Dendritic cell treated with granulocyte-macrophage colony-stimulating factor and Interleukin-4, amounts not matched to agents 40 ng/mL and 50 ng/mL, for 4 days (primary cell): ENCODE results near the gene PEX1.

Experiments used
- H3K27ac Mint-ChIP-seq: one replicate; pipeline ENCODE4 v1.8.0; 2022; ENCODE audit warnings: mild to moderate bottlenecking, mixed read lengths
- H3K27me3 Mint-ChIP-seq: one replicate; pipeline ENCODE4 v1.8.0; 2022; ENCODE audit warnings: mild to moderate bottlenecking, mixed read lengths
- H3K36me3 Mint-ChIP-seq: one replicate; pipeline ENCODE4 v1.8.0; 2022; ENCODE audit warnings: low read depth, mixed read lengths
- H3K4me1 Mint-ChIP-seq: one replicate; pipeline ENCODE4 v1.8.0; 2022; ENCODE audit warnings: low read depth, mixed read lengths
- H3K4me3 Mint-ChIP-seq: one replicate; pipeline ENCODE4 v1.8.0; 2022; ENCODE audit warnings: mild to moderate bottlenecking, moderate library complexity, mixed read lengths
- H3K9me3 Mint-ChIP-seq: one replicate; pipeline ENCODE4 v1.8.0; 2022; ENCODE audit warnings: mixed read lengths
- intact Hi-C: fragments of 100-400 bp; cut with micrococcal nuclease; formaldehyde crosslinking; loops from one replicate; pipeline ENCODE4 v1.15.0; 2022

Gene PEX1

DNA sequence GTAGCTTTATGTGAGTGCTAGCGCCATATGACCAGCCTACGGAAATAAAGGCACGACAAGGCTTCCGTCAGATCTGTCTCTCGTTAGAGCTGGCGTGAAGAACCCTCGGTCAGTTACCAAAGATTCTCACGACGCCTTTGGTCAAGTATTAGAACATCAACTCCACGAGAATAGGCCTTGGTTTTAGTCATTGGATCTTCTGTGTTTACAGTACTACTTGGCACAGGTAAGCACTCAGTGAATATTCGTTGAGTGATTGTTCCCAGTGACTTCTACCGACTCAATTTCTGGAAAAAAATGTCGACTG is 591 bp upstream of the PEX1 start:
- Mint-ChIP-seq H3K36me3 (peaks cover 55% of the 10 kb centered on the region), H3K27me3 (no peaks in the 10 kb centered on the region), H3K4me1 (peaks cover 20% of the 10 kb centered on the region), H3K9me3 (no peaks in the 10 kb centered on the region), H3K27ac (peak overlapping the region; percentile 88), H3K4me3 (peak overlapping the region; percentile 88)
- intact Hi-C loops: loop anchor here (1.0 to 10.0 kb wide), 5 partner anchors 61 to 1026 kb away; partner anchors contain the start of genes ANKIB1, CYP51A1, FAM133B and GATAD1

DNA sequence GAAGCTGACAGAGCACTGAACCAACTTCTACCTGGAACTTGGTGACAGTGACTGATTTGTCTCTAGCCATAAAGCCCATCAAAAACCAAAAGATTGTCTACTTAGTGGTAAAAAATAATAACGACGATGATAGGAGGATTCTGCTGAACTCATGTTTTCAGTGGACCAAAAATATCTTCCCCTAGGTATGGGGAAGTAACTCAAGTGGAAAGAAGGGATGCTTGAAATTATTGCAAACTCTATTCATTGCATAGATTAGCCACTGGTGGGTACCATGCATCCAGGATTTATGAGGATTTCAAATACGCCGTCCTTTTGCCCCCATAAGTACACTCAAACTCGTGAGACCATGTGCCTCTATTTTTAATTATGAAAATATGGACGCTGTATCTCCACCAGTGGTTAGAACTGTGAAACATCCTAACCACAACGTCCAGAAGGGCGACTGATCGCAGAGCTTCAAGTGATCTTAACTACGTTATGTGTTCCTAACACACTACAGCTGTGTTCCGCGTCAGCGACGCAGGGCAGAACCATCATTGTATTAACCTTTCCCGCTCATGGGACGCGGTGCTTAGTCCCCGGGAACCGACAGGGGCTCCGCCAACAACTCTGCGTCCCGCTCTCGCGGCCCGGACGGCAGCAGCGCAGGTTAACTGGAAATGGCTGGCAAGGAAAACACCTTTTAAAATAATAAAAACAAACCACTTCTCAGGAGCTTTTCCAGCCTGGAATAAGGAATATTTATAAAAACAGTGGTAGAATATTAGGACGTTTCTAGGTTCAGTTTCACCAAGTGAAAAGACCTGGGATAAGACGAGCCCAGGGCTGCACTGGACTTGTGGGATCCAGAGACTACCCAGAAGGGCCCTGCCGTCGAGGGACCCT is 776 bp downstream of the PEX1 start:
- H3K4me3 Mint-ChIP-seq: peak overlapping the region; percentile 88
- H3K36me3 Mint-ChIP-seq: peaks cover 41% of the 10 kb centered on the region
- peaks cover 20% of the 10 kb centered on the region for H3K4me1 Mint-ChIP-seq
- peak overlapping the region; percentile 88 for H3K27ac Mint-ChIP-seq
- H3K27me3 Mint-ChIP-seq: no peaks in the 10 kb centered on the region
- H3K9me3 Mint-ChIP-seq: no peaks in the 10 kb centered on the region
- intact Hi-C loops: loop anchor here (1.0 to 10.0 kb wide), 5 partner anchors 63 to 1027 kb away; partner anchors contain the start of genes ANKIB1, CYP51A1, FAM133B and GATAD1

DNA sequence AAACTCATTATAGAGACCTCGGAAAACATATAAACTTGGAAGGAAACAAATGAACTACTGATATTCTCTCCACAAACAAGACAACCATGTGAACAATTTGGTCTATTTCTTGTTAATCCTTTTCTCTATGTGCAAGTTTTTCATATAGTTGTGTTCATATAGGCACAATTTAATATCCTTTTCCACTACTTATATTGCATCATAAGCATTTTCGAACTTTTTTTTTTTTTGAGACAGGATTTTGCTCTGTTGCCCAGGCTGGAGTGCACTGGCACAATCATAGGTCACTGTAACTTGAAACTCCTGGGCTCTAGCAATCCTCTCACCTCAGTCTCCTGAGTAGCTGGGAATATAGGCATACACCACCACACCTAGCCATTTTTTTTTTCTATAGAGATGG is 5.2 kb downstream of the PEX1 start:
- Mint-ChIP-seq H3K27ac (no peak overlapping the region), H3K27me3 (no peaks in the 10 kb centered on the region), H3K4me1 (peaks cover 26% of the 10 kb centered on the region), H3K9me3 (no peaks in the 10 kb centered on the region), H3K36me3 (peaks cover 10% of the 10 kb centered on the region), H3K4me3 (no peak overlapping the region)
- intact Hi-C loops: loop anchor here (10.0 kb wide), 1 partner anchor 1032 kb away; no protein-coding TSS in a partner anchor

DNA sequence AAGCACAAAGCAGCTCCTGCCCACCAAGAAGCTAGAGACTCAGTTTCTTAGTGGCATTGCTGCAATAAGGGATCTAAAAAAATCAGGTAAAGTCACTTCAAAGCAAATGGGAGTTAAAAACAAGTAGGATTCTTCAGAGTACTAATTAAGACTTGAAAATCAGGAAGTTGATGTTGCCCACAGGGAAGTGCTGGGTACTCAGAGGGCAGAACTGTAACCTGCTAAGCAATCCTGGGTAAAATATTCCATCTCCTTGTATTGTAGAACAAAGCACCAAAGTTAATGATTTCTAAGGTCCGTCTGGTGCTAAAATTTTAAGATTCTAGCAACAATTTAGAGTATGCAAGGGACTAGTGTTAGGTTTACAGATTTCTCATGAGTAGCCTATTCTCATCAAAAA is 8.3 kb downstream of the PEX1 start:
- Mint-ChIP-seq H3K36me3 (peaks cover 36% of the 10 kb centered on the region), H3K27ac (no peak overlapping the region), H3K9me3 (no peaks in the 10 kb centered on the region), H3K4me1 (peaks cover 11% of the 10 kb centered on the region), H3K4me3 (no peak overlapping the region), H3K27me3 (no peaks in the 10 kb centered on the region)
- intact Hi-C loops: loop anchor here (10.0 kb wide), 1 partner anchor 1035 kb away; no protein-coding TSS in a partner anchor

DNA sequence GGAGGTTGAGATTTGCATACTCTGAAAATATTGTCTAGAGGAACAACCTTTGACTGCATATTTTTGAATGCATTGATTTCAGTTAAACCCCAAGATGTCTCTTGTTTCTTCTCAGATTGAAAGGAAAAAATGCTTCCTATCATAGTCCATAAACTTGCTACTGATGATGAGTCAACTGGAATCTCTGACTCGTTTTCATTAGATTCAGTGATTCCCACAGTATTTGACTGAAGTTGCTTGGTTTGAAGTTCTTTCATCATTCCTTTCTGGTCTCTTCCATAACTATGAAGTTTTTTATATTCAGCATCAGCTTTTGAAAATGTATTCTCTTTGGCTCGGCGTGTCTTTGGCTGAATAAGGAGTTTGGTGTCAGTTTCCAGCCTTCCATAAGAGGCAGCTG is 10.7 kb downstream of the PEX1 start:
- Mint-ChIP-seq H3K27me3 (no peaks in the 10 kb centered on the region), H3K27ac (no peak overlapping the region), H3K9me3 (no peaks in the 10 kb centered on the region), H3K4me3 (no peak overlapping the region), H3K4me1 (peaks cover 11% of the 10 kb centered on the region), H3K36me3 (peaks cover 42% of the 10 kb centered on the region)
- intact Hi-C loops: no loop called here

DNA sequence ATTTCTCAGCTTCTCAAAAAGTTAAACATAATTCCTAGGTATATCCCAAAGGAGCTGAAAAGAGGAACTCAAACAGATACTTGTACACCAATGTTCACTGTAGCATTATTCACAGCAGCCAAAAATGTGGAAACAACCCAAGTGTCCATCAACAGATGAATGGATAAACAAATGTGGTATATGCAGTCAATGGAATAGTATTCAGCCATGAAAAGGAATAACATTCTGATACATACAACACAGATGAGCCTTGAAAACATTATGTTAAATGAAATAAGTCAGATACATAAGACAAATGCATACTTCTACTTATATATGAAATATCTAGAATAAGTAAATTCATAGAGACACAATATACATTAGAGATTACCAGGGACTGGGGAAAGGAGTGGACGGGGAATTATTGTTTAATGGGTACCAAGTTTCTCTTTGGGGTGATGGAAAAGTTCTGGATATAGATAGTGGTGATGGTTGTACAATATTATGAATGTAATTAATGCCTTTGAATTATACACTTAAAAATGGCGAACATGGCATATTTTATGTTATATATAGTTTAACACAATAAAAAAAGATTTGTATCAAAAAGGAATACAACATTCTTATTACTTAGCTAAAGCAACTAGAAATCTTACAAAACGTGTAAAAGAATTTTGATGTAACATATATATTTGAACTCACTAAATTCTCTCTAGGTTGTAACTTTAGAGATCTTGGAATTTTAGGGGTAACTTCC is 15.0 kb downstream of the PEX1 start:
- Mint-ChIP-seq H3K4me3 (no peak overlapping the region), H3K9me3 (no peaks in the 10 kb centered on the region), H3K36me3 (peaks cover 45% of the 10 kb centered on the region), H3K4me1 (no peaks in the 10 kb centered on the region), H3K27ac (no peak overlapping the region), H3K27me3 (no peaks in the 10 kb centered on the region)
- intact Hi-C loops: no loop called here

DNA sequence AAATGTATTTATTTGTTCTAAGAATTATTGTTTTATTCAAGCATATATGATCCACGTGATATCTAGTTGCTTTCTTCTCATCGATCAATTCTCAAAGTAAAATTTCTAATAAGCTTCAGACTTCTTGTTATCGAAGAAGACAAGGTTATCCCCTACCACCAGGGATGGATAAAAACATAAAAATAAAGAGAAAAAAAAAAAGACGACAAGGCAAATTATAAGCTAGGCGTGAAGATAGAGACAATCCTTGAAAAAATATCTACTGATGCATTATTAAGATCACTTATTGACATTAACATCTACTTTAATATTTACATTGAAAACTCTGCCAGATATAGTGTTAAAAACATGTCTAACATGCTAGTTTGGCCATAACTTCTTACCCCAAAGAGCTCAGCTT is 19.4 kb downstream of the PEX1 start:
- Mint-ChIP-seq H3K4me3 (no peak overlapping the region), H3K27me3 (no peaks in the 10 kb centered on the region), H3K4me1 (no peaks in the 10 kb centered on the region), H3K9me3 (no peaks in the 10 kb centered on the region), H3K27ac (no peak overlapping the region), H3K36me3 (peaks cover 38% of the 10 kb centered on the region)
- intact Hi-C loops: no loop called here

DNA sequence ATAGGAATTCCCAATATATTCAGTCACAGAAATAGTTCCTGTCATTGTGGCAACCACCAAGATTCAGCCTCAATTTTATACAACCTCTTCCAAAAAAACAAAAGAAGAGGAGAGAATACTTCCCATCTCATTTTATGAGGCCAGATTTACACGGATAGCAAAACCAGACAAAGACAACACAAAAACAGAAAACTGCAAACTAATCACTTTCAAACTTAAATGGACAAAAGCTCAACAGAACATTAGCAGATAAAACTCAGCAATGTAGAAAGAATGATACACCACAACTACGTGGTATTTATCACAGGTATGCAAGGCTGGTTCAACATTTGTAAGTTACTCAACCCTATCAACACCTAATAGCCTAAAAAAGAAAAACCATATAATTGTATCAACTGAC is 22.0 kb downstream of the PEX1 start:
- intact Hi-C loops: no loop called here
- Mint-ChIP-seq H3K4me3 (no peak overlapping the region), H3K27me3 (no peaks in the 10 kb centered on the region), H3K9me3 (no peaks in the 10 kb centered on the region), H3K27ac (no peak overlapping the region), H3K4me1 (no peaks in the 10 kb centered on the region), H3K36me3 (peaks cover 44% of the 10 kb centered on the region)

DNA sequence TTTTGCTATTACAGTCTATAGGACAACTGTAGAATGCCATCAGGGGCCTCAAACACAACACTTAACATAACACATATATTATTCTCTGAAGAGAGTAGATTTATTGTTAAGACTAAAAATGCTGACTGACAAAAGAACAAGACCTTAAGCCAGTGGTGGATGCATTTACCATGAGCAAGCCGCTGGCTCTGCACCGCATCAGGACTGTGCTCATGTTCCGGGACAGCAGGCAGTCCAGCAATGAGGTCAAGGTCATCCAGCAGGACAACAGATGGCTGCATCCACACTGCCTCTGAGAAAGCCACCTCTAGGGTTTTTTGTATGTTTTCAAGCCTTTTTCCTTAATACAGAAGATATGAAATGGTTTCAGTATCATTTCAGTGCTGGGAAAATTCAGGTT is 23.8 kb downstream of the PEX1 start:
- intact Hi-C loops: no loop called here
- H3K4me1 Mint-ChIP-seq: no peaks in the 10 kb centered on the region

DNA sequence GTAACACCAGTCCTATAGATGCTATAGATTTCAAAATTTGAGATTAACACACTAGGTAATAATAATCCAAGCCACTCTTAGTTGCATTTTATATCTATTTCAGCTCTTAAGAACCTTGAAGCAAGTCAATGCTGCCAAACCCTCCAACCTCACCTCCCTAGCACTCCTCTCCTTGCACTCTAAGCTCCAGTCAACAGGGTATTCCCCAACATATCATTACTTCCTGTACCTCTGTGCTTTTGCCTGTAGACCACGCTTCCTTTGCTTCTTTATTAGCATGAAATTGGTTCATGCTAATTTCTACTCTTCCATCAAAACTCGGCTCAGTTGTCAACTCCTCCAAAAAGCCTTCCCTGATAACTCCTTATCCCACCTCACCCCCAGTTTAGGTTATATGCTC is 24.6 kb downstream of the PEX1 start:
- peaks cover 64% of the 10 kb centered on the region for H3K36me3 Mint-ChIP-seq
- no peaks in the 10 kb centered on the region for H3K27me3 Mint-ChIP-seq
- H3K9me3 Mint-ChIP-seq: no peaks in the 10 kb centered on the region
- H3K27ac Mint-ChIP-seq: no peak overlapping the region
- H3K4me3 Mint-ChIP-seq: no peak overlapping the region
- intact Hi-C loops: no loop called here
- H3K4me1 Mint-ChIP-seq: no peaks in the 10 kb centered on the region

More for the DNA sequence above, 23.8 kb downstream of the PEX1 start:
- no peak overlapping the region for H3K4me3 Mint-ChIP-seq
- H3K27me3 Mint-ChIP-seq: no peaks in the 10 kb centered on the region
- H3K9me3 Mint-ChIP-seq: no peaks in the 10 kb centered on the region
- no peak overlapping the region for H3K27ac Mint-ChIP-seq
- peaks cover 56% of the 10 kb centered on the region for H3K36me3 Mint-ChIP-seq

DNA sequence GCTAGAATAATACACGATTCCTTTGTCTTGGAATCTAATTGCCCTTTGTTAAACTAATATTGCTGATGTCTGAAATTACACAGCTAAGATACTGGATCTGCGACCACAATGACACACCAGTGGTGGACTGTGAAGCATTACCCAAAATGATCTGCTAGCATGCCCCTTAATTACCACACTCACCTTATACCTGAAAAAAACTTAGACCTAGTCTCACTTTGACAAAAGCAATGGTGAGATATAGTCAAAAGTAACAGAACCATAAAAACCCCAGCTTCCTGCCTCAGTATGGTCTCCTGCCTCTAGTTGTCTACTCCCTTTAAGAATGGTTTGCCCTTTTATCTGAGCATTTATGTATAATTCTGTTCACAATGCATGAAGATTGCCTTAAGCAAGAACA is 29.8 kb downstream of the PEX1 start:
- no peaks in the 10 kb centered on the region for H3K27me3 Mint-ChIP-seq

DNA sequence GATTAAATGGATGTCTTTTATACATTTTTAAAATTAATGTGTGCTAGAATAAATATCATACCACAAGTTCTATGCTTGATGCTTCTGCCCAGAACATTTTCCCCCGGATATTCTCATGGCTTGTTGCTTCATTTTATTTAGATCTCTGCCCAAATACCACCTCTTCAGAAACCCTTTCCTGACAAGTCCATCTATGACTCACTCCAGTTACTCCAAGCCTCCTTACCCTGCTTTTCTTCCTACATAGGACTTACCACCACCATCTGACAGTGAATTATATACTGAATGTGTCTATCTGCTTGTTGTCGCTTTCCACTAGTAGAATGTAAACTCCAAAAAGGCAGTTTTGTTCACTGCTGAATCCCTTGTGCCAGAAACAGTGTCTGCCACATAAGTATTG is 31.4 kb downstream of the PEX1 start:
- intact Hi-C loops: loop anchor here (10.0 kb wide), 1 partner anchor 78 kb away; no protein-coding TSS in a partner anchor

More for the DNA sequence above, 29.8 kb downstream of the PEX1 start:
- Mint-ChIP-seq H3K27ac (no peak overlapping the region), H3K4me1 (no peaks in the 10 kb centered on the region), H3K36me3 (peaks cover 67% of the 10 kb centered on the region), H3K4me3 (no peak overlapping the region), H3K9me3 (no peaks in the 10 kb centered on the region)
- intact Hi-C loops: loop anchor here (10.0 kb wide), 1 partner anchor 76 kb away; no protein-coding TSS in a partner anchor

DNA sequence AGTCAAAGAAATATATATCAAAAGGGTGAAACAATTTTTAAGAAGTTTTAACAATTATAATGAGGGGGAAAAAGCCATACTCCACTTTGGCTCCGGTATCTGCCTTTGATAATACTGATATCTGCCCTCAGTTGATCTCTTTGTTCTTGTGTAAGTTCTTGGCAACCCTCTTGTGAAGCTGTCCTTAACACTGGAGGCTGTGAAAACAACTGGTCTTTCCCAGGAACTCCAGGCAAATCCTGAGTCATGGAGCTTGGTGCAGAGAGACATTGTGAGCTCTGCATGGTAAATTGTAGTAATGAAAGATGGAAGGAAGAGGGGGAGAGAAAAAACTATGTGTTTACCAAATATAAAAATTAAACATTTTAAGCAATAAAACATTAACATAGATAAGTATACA is 38.7 kb downstream of the PEX1 start:
- intact Hi-C loops: loop anchor here (10.0 kb wide), 1 partner anchor 85 kb away; no protein-coding TSS in a partner anchor
- Mint-ChIP-seq H3K36me3 (peaks cover 59% of the 10 kb centered on the region), H3K9me3 (no peaks in the 10 kb centered on the region), H3K27me3 (no peaks in the 10 kb centered on the region), H3K4me3 (no peak overlapping the region), H3K27ac (no peak overlapping the region), H3K4me1 (no peaks in the 10 kb centered on the region)

More for the DNA sequence above, 31.4 kb downstream of the PEX1 start:
- Mint-ChIP-seq H3K4me3 (no peak overlapping the region), H3K27ac (no peak overlapping the region), H3K4me1 (no peaks in the 10 kb centered on the region), H3K36me3 (peaks cover 71% of the 10 kb centered on the region), H3K9me3 (no peaks in the 10 kb centered on the region), H3K27me3 (no peaks in the 10 kb centered on the region)

DNA sequence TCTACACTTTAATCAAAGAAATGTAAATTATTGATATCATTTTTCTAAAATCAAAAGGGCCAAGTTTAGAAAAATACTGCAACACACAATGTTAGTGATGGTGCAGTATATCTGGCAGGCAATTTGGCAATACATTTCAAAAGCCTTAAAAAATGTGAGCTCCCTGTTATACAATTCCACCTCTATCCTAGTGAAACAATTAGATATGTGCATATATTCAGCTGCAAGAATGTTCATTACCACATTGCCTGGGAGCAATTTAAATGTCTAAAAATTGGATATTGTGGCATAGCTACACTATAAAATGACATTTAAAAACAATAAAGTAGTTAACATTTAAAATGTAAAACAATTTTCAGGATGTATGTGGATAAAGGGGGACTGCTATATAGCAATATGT is 40.5 kb downstream of the PEX1 start:
- no peaks in the 10 kb centered on the region for H3K4me1 Mint-ChIP-seq
- H3K36me3 Mint-ChIP-seq: peaks cover 50% of the 10 kb centered on the region
- no peak overlapping the region for H3K4me3 Mint-ChIP-seq
- no peak overlapping the region for H3K27ac Mint-ChIP-seq
- H3K9me3 Mint-ChIP-seq: no peaks in the 10 kb centered on the region
- intact Hi-C loops: no loop called here
- no peaks in the 10 kb centered on the region for H3K27me3 Mint-ChIP-seq
